Right lobe of liver (tissue), 6 donors: ENCODE measurements around the gene ZRANB3. TPM values are rescaled to one million over a fixed set of nuclear protein-coding genes. Genes with fewer than 3 reads are reported as not detected.

ENCODE experiments used
- ATAC-seq, 4 donors: fragments of 200-7000 bp; cut with Tn5 transposase; one replicate each; pipeline ENCODE4 v1.9.1; 2020; ENCODE audit warnings: mild to moderate bottlenecking in 4 of 4, moderate library complexity in 4 of 4
- DNase-seq, 3 donors: peaks; one replicate each; pipeline ENCODE4 v3.0.0-alpha.2; 2020
- H3K27ac ChIP-seq, 3 donors: fragments of 200-600 bp; one replicate each; pipeline ENCODE4 v1.8.0; 2022
- H3K27me3 ChIP-seq, 2 donors: fragments of 200-600 bp; one replicate each; pipeline ENCODE4 v1.8.0; 2022
- H3K36me3 ChIP-seq, 4 donors: fragments of 200-600 bp; sonication (generic) in 1 of 4; one replicate each; pipeline versions ENCODE4 v1.5.1 to v1.8.0; 2017 to 2022; ENCODE audit warnings: control low read depth in 1 of 4
- H3K4me1 ChIP-seq, 4 donors: fragments of 200-600 bp; sonication (generic) in 1 of 4; one replicate each; pipeline versions ENCODE4 v1.5.1 to v1.8.0; 2017 to 2022; ENCODE audit warnings: control low read depth in 1 of 4
- H3K4me3 ChIP-seq, 3 donors: fragments of 200-600 bp; one replicate each; pipeline ENCODE4 v1.8.0; 2022
- H3K9me3 ChIP-seq, 4 donors: fragments of 200-600 bp; sonication (generic) in 1 of 4; one replicate each; pipeline versions ENCODE4 v1.5.1 to v1.8.0; 2017 to 2022; ENCODE audit warnings: control low read depth in 1 of 4
- POLR2A ChIP-seq: fragments of 450-650 bp; IDR thresholded peaks from one replicate; pipeline ENCODE4 v1.6.1; 2017; ENCODE audit warnings: antibody characterized with exemption, mild to moderate bottlenecking
- WGBS: methylation state at CpG from one replicate; pipeline ENCODE4 v1.1.6; 2018; ENCODE audit warnings: low coverage, low lambda C conversion rate; ENCODE audit not compliant: insufficient coverage; ENCODE audit errors: missing lambda C conversion rate; 5-methylcytosine and 5-hydroxymethylcytosine counted together
- intact Hi-C, 2 donors: fragments of 100-400 bp; cut with DNase I; formaldehyde crosslinking; loops; one replicate each; pipeline versions ENCODE4 v1.11.2 to v1.14.1; 2022
- total RNA-seq, 6 experiments: library from RNA; depleted of rRNA in 2 of 6; stranded (reverse); fragments of >200 nt in 2 of 6; fragmentation: NEBNext Ultra II Directional in 3 of 6; extraction: Animal tissue kit (Norgen Biotek cat#: 25700) in 3 of 6; gene quantifications; one replicate each; pipeline versions ENCODE4 v1.1.0 to v1.2.4, GENCODE V29; 2016 to 2023
- TF ChIP-seq, protein P1 (sequence below), 4 donors: fragments of 200-600 bp in 3 of 4; fragments of 450-650 bp in 1 of 4; IDR thresholded peaks; one replicate each; pipeline versions ENCODE4 v1.5.1 to v1.8.0; 2016 to 2022; ENCODE audit warnings: antibody characterized with exemption in 4 of 4, mild to moderate bottlenecking in 2 of 4
- donor health status: DM: no; HTN: yes; CAD: no.
- donor health status: DM: no; HTN: no; CAD: no.
- donor health status: DM: no; HTN: no; CAD: no.
- donor health status: DM: no; HTN: yes; CAD: no.
- donor health status: DM: no; HTN: yes; CAD: no.

The ZRANB3 gene
- total RNA-seq, 6 experiments from 2014 or later: 3.3 to 5.6 (median 4.0) TPM

DNA sequence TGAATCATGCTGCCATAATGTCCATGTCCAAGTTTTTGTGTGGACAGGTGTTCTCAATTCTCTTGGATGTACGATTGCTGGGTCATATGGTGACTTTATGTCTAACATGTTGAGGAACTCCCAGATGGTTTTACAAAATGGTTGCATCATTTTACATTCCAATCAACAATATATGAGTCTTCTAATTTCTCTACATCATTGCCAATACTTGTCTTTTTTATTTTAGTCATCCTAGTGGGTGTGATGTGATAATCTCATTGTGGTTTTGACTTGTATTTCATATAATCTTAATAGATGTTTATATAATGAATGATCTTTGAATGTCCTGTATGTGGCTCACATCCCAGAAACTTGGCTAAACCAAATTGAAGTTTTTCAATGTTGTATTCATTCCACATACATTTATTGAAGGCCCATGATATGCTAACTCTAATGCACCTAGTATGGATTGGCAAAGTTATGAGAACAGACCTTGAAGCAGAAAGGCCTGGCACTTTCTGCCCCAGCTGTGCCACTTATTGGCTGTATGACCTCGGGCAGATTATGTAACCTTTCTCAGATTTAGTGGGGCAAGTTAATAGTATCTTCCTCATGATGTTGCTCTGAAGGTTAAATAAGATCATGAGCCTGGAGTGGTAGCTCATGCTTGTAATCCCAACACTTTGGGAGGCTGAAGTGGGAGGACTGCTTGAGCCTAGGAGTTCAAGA is 273.5 kb downstream of the ZRANB3 start:
- Histone ChIP-seq H3K27me3 (no peaks in the 10 kb centered on the region), H3K27ac (no peak overlapping the region), H3K4me1 (no peaks in the 10 kb centered on the region), H3K36me3 (no peaks in the 10 kb centered on the region), H3K9me3 (no peaks in the 10 kb centered on the region), H3K4me3 (no peak overlapping the region)
- no peak for DNase-seq
- intact Hi-C loops: no loop called here
- WGBS: 95% methylated on average over 2 of the region's 2 CpGs
- TF ChIP-seq, protein P1, sequence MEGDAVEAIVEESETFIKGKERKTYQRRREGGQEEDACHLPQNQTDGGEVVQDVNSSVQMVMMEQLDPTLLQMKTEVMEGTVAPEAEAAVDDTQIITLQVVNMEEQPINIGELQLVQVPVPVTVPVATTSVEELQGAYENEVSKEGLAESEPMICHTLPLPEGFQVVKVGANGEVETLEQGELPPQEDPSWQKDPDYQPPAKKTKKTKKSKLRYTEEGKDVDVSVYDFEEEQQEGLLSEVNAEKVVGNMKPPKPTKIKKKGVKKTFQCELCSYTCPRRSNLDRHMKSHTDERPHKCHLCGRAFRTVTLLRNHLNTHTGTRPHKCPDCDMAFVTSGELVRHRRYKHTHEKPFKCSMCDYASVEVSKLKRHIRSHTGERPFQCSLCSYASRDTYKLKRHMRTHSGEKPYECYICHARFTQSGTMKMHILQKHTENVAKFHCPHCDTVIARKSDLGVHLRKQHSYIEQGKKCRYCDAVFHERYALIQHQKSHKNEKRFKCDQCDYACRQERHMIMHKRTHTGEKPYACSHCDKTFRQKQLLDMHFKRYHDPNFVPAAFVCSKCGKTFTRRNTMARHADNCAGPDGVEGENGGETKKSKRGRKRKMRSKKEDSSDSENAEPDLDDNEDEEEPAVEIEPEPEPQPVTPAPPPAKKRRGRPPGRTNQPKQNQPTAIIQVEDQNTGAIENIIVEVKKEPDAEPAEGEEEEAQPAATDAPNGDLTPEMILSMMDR (IDR thresholded peaks at IDR 0.05): no peak
- TF ChIP-seq POLR2A: no peak
- no peak for ATAC-seq

DNA sequence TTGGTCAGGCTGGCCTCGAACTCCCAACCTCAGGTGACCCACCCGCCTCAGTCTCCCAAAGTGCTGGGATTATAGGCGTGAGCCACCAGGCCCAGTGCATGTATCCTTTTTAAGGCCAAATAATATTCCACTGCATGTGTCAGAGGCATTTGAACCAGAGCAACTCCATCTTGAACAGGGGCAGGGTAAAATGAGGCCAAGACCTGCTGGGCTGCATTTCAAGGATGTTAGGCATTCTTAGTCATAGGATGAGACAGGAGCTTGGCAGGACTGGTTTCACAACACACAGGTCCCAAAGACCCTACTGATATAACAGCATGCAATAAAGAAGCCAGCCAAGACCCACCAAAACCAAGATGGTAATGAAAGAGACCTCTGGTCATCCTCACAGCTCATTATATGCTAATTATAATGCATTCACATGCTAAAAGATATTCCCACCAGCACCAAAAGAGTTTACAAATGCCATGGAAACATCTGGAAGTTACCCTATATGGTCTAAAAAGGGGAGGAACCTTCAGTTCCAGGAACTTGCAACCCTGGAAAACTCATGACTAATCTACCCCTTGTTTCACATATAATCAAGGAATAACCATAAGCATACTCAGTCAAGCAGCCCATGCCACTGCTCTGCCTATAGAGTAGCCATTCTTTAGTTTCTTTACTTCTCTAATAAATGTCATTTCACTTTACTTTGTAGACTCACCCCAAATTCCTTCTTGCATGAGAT is 274.3 kb downstream of the ZRANB3 start:
- no peak for ATAC-seq
- Histone ChIP-seq H3K4me3 (no peak overlapping the region), H3K36me3 (no peaks in the 10 kb centered on the region), H3K4me1 (no peaks in the 10 kb centered on the region), H3K27ac (no peak overlapping the region), H3K27me3 (no peaks in the 10 kb centered on the region), H3K9me3 (no peaks in the 10 kb centered on the region)
- 80% methylated on average over 1 of the region's 3 CpGs for WGBS
- TF ChIP-seq POLR2A: no peak
- TF ChIP-seq, protein P1 (IDR thresholded peaks at IDR 0.05): no peak
- intact Hi-C loops: no loop called here
- DNase-seq: no peak

DNA sequence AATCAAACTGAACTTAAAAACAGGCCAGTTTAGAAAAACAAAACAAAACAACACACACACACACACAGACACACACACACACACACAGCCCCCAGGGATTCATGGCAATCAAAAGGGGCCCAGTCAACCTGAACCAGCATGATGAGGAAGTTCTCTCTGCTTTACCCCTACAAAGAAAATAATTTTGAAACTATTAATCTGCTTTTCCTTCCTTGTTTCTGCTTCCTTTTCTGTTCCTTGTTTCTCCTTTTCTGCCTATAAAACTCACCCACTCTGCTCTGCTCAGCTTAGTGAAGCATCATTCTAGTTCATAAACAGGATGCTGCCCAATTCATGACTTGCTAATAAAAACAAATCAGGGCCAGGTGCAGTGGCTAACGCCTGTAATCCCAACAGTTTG is 275.8 kb downstream of the ZRANB3 start:
- intact Hi-C loops: no loop called here
- no peak overlapping the region for H3K27ac ChIP-seq
- 91% methylated on average over 1 of the region's 1 CpG for WGBS
- no peaks in the 10 kb centered on the region for H3K9me3 ChIP-seq
- no peak for TF ChIP-seq POLR2A
- TF ChIP-seq, protein P1 (IDR thresholded peaks at IDR 0.05): no peak
- DNase-seq (no peak), ATAC-seq (no peak)
- H3K4me1 ChIP-seq: no peaks in the 10 kb centered on the region
- no peaks in the 10 kb centered on the region for H3K36me3 ChIP-seq
- no peaks in the 10 kb centered on the region for H3K27me3 ChIP-seq
- no peak overlapping the region for H3K4me3 ChIP-seq

DNA sequence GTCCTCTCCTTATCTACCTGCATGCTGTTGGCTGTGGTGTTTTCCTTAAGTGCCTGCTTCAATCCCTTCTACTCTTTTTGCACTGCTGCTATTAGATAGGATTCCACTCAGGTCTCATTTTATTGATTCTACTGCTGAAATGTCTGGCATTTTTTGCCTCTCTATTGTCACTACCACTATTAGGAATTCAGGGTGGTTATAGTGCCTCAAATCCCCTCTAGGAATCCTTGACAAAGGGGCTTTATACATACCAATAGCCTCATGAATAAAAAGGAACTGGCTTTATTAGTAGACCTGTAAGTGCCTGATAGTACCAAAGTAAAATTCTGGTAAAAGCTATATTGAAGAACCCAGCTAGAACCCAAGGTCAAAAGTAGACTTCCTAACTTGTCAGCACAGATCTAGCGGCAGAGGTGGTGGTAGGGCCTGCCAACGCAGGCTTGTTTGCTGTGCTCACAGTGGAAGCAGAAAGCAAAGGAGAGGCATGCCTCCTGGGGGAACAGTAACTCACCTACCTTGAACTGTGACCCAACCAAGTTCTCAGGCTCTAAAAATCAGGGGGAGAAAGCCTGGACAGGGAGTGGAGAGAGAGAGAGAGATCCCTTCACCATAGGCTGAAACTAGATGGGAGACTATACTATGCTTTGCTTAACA is 278.1 kb downstream of the ZRANB3 start:
- TF ChIP-seq, protein P1 (IDR thresholded peaks at IDR 0.05): no peak
- no peak for TF ChIP-seq POLR2A
- Histone ChIP-seq H3K9me3 (no peaks in the 10 kb centered on the region), H3K27me3 (no peaks in the 10 kb centered on the region), H3K4me3 (no peak overlapping the region), H3K36me3 (no peaks in the 10 kb centered on the region), H3K27ac (no peak overlapping the region), H3K4me1 (no peaks in the 10 kb centered on the region)
- DNase-seq (no peak), ATAC-seq (no peak)
- intact Hi-C loops: no loop called here
- WGBS: 81% methylated on average over 2 of the region's 2 CpGs
